GM21360 (cell line): Measurements from ENCODE around the gene CCDC73.
A peak's percentile ranks its signal among the peaks of the same experiment; 100 is the strongest.
"Not testable (repeated sequence)": the region's sequence is repeated elsewhere in the genome, so short reads cannot be mapped to it uniquely, and the experiment has no call there.

Experiments used
- ATAC-seq: cut with Tn5 transposase; IDR thresholded peaks from one replicate; pipeline ENCODE4 v1.9.1; 2021; ENCODE audit warnings: mild to moderate bottlenecking, moderate library complexity; ENCODE audit not compliant: unreplicated experiment

The CCDC73 gene

GRCh38 chr11:32602657-32603415 lies 191.6 kb downstream of the CCDC73 start:
- no peak for ATAC-seq

DNA sequence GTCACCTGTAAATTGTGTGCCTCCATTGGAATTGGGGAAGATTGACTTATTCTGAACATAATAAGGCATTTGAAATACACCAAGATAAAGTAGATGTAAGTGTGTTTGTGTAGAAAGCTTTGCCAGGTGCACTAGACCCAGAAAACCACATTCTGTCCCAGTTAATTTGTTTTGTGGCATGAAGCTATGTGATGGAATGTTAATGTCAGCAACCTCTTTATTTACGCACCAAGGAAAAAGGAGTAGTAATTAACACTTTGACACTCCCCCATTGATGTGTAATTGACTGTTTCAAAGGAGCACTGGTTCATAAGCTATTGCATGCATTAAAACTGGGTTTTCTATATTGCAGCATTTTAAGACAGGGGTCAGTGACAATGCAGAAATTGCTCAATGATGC lies 196.5 kb downstream of the CCDC73 start:
- ATAC-seq: no peak

- not testable (repeated sequence) for ATAC-seq
These were observed 198.3 kb downstream of the CCDC73 start for GRCh38 chr11:32596114-32596513.

DNA sequence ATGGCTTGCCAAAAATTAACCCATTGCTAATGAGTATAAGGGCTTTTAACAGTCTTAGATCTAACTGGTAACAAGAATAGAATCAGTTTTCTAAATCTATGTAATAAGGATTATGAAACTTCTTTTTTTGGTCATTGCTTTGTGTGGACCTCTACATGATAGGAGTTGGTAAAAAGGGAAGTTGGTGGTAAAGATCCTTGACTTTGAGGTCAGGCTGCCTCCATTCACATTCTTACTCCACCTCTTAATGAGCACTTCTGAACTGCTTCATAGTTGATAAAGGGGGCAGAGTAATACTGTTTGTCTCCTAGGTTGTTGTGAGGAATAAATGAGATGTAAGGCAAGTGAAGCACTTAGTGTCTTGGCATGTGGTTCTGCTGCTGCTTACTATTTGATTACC lies 200.2 kb downstream of the CCDC73 start:
- ATAC-seq: no peak

DNA sequence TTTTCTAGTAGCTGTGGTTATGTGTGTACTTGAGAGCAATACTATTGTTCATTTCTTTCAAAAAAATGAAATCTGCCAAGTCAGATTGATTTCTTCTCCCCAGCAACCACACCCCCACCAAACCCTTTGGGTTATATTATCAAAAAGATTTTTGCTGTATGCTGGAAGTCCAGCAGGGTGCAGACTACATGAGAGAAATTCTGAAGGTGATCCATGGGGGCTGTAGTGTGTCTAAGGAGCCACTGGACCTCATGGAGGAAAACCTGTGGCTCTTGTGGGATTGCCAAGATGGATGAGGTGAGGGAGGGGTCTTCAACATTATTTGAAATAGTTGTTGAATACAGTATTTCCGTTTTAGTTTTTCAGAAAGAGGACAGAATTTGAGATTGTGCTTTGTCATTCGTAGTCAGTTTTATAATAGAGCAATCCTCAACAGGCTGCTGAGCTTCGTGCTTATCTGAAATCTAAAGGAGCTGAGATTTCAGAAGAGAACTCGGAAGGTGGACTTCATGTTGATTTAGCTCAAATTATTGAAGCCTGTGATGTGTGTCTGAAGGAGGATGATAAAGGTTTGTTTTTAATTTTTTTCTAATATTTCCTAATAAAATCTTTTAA lies 207.8 kb downstream of the CCDC73 start:
- no peak for ATAC-seq

DNA sequence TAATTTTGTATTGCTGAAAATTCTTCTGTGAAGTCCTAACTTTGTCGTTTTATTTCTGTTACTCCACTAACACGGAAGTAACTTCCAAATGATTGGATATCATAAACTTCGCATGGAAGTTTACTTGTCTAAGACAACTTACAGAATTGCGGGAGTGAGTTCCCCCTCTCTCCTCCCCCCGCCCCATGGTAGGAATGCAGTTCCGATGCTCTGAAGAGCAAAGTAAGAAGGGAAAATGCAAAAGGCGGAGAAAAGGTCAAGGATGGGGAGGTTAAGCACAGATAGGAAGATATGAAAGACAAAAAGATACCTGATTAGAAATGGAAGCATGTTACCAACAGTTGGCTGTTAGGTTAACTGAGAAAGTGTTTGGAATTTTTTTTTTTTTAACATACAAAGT lies 209.5 kb downstream of the CCDC73 start:
- ATAC-seq: no peak

GRCh38 chr11:32583459-32584271 lies 210.8 kb downstream of the CCDC73 start, which contains the start of gene EIF3M:
Gene EIF3M (plus strand): TSS chr11:32583831. CDS start chr11:32583888, 57 bp downstream.
- ATAC-seq: peak; percentile 96

- no peak for ATAC-seq
These were observed 212.9 kb downstream of the CCDC73 start for GRCh38 chr11:32581556-32581955.

DNA sequence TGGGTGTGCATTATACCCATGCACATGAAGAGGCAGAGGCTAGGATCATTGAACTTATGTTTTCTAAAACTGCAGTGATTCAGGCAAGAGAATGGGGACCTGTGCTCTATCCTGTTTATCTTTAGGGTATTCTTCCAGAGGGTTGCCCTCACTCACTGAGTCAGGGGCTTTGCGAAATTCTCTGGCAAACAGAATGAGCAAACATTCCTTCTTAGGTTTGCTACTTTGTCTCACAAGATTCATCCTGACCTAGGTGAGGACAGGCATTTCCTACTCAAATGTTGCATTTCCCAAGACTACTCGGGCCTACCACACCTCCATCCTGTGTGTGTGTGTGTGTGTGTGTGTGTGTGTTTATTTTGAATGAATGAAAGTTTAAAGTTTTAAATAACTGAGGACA lies 213.5 kb downstream of the CCDC73 start:
- ATAC-seq: no peak

GRCh38 chr11:32576456-32576855 lies 218.0 kb downstream of the CCDC73 start:
- no peak for ATAC-seq

- ATAC-seq: no peak
These were observed 219.4 kb downstream of the CCDC73 start for GRCh38 chr11:32575070-32575469.

GRCh38 chr11:32574421-32574820 lies 220.0 kb downstream of the CCDC73 start:
- no peak for ATAC-seq

- no peak for ATAC-seq
These were observed 221.2 kb downstream of the CCDC73 start for GRCh38 chr11:32573228-32573627.

- ATAC-seq: no peak
These were observed 223.4 kb downstream of the CCDC73 start for GRCh38 chr11:32571039-32571438.

DNA sequence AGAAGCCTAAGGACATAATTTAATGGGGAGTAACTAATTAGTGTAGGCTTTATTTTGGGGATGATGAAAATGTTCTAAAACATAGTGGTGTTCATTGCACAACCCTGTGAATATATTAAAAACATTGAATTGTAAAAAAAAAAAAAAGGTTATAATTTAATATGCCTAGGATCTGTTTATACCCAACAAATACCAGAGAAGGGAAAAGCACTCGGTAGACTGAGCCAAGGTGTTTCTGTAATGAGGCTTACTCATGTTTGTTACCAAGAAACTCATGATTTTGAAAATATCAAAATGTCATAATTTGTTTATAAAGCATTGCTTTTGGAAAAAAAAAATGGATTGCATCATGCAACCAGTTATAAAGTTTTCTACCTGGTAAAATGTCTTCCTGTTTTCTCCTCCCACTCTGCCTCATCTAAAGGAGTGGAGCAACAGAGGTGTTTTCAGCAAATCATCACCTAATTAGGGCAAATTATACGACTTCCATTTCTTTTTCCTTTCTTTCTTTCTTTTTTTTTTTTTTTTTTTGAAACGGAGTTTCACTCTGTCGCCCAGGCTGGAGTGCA lies 225.1 kb downstream of the CCDC73 start:
- ATAC-seq: no peak

DNA sequence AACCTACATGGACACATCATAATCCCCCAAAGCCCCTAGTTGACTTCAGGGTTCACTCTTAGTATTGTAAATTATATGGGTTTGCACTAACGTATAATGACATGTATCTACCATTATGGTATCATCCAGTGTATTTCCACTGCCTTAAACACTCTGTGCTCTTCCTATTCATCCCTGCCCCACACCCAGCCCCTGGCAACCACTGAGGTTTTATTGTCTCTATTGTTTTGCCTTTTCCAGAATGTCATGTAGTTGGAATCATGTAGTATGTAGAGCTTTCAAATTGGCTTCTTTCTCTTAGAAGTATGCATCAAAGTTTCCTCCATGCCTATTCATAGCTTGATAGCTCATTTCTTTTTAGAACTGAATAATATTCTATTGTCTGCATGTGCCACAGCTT lies 227.3 kb downstream of the CCDC73 start:
- no peak for ATAC-seq

GRCh38 chr11:32566517-32566916 lies 227.9 kb downstream of the CCDC73 start:
- ATAC-seq: no peak

DNA sequence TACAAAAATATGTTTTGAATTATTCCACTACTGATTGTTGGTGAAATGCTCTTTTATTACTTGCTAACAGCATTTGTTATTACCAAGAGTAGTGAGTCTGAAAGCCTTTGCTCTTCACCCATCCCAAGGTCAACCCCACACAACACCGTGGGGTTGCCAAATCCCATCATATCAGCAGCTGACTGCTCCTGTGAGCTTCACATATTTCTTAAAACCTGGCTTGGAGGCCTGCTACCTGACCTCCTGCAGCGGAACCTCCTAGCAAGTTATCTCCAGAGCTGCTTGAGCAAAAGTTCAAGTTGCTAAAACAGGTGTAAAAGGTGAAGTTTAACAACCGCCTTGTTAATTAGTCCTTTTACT lies 230.9 kb downstream of the CCDC73 start:
- no peak for ATAC-seq

GRCh38 chr11:32562839-32563599 lies 231.4 kb downstream of the CCDC73 start:
- ATAC-seq: no peak

- no peak for ATAC-seq
These were observed 232.6 kb downstream of the CCDC73 start for GRCh38 chr11:32561835-32562234.

DNA sequence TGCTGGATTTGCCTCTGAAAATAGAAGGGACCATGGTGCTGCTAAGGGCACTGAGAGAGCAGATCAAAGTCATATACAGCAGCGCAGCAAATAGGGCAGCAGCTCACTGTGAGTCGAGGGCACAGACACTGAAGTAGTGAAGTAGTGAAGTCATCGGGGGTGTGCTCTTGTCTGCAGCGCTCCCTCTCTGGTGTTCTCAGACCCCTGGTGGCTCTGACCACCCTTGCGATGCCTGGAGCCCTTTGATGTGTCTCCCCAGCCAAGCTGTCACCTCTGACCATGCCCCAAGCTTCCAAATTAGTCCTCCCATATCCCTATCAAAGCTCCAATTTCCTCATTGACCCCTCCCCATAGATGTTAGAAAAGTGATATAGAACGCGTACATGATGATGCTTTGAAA lies 238.6 kb downstream of the CCDC73 start:
- no peak for ATAC-seq
